Amygdala (tissue), 56 donors: Measurements from ENCODE around the gene TCEAL4.

Source experiments
- DNase-seq, 56 donors: peaks; one replicate each; lab custom pipeline; 2025; lab: John Stamatoyannopoulos, UW

TCEAL4 gene

GRCh38 chrX:103585411-103586313 lies at the start of gene TCEAL4:
Gene TCEAL4, plus strand, starts transcription at chrX:103585515. Its CDS starts 1,161 bp downstream, at chrX:103586676.
- peak in 53 of 56 donors; percentile 1 to 74 (median 38) for DNase-seq

DNA sequence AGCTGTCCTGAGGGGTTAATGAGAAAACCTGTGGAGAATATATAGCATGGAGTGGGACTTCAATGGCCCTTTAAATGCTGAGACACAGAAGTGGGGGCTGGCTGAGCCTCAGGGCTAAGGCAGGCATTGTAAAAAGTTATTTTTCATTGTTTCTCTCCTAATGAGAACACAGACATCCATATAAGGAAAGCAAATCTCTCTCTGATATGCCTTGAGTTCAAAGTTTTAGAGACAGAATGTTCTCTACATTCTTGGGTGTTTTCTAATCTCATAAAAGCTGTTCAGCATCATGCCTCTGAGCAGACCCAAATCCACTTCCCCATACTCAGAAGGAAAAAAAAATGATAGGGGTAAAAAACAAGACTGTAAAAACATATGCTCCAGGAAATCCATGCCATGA lies 49.2 kb upstream of the TCEAL4 start:
- DNase-seq, result no peak

GRCh38 chrX:103536732-103537131 lies 48.6 kb upstream of the TCEAL4 start:
- DNase-seq, result no peak

DNA sequence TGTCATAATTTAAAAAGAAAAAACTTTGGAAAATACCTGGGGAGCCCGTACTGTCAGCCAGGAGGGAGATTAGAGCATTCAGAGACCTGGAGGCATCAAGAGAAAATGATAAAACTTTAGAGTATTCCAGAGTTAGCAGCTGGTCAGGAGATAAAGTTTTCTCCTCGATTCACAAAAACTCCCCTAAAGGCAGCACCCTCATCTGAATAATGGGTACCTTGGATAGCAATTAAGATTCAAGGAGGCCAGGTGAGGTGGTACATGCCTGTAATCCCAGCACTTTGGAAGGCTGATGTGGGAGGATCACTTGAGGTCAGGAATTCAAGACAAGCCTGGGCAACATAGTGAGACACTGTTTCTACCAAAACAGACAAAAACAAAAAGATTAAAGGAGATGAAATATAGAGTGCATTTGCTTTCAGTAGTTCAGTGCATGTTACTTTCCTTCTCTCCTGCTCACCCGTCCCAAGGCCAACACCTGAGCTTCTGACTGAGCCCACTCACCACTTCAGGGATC lies 47.4 kb upstream of the TCEAL4 start:
- DNase-seq, result no peak

DNA sequence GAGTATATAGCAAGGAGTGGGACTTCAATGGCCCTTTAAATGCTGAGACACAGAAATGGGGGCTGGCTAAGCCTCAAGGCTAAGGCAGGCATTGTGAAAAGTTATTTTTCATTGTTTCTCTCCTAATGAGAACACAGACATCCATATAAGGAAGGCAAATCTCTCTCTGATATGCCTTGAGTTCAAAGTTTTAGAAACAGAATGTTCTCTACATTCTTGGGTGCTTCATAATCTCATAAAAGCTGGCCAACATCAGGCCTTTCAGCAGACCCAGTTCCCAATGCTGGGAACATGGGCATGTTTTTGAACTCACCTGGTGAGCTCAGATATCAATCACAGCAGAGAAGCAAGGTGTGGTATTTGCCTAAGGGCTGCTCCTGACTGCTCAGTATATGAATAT lies 46.6 kb upstream of the TCEAL4 start:
- DNase-seq, result no peak

- no peak for DNase-seq
Observed at GRCh38 chrX:103539695-103540094, 45.6 kb upstream of the TCEAL4 start.

GRCh38 chrX:103540145-103540544 lies 45.2 kb upstream of the TCEAL4 start:
- no peak for DNase-seq

DNA sequence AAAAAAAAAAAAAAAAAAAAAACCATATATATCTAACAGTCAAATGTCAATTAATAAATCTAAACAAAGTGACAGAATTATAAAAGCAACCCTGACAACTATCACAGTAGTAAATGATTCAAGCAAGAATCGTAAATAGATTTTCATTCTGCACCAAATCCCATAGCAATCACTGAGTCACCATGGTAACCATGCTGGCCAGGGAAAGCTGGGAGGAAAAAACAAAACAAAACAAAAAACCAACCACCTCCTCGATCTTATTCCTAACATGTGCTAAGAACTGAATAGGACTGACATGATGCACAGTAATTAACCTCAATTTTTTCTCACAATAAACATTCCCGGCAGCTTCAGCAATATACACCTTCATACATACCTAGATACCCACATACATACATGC lies 35.4 kb upstream of the TCEAL4 start:
- peak in 1 of 56 donors; percentile 5 for DNase-seq

DNA sequence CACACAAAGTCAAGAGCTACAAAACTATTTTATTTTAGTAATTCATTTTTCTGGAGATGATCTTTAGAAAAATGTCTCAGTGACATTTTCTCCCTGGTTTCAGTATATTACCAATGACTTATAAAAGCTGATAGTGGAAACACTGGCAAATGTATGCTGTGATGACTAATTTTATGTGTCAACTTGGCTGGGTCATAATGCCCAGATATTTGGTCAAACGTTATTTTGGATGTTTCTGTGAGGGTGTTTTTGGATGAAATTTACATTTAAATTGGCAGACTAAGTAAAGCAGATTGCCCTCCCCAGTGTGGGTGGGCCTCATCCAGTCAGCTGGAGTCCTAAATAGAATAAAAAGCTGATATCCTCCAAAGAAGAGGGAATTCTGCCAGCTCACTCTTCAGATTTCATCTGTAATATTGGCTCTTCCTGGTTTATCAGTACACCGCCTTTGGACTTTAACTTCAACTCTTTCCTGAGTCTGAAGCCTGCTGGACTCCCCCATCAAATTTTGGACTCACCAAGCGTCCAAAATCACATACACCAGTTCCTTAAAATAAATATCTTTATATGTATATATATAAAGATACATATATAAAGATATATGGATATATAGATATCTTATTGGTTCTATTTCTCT lies 34.8 kb upstream of the TCEAL4 start:
- no peak for DNase-seq

DNA sequence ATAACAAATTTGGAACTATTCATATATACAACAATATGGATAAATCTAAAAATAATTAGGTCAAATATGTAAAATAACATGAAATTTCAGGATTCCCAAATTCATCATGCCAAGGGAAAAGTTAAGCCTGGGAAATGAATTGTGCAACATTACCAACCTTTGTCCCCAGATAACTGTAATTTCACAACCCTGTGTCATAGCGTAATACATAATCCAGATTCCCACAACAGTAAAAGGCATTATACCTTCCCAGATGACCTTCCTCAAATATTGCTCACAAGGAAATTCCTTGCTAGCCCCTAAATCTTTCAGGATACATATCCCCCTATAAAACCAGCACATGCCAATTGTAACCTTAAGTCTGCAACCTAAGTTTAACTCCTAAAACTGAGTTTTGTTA lies 33.1 kb upstream of the TCEAL4 start:
- no peak for DNase-seq

- peak in 51 of 56 donors; percentile 0 to 75 (median 27) for DNase-seq
Observed at GRCh38 chrX:103554687-103555424, 30.5 kb upstream of the TCEAL4 start.

DNA sequence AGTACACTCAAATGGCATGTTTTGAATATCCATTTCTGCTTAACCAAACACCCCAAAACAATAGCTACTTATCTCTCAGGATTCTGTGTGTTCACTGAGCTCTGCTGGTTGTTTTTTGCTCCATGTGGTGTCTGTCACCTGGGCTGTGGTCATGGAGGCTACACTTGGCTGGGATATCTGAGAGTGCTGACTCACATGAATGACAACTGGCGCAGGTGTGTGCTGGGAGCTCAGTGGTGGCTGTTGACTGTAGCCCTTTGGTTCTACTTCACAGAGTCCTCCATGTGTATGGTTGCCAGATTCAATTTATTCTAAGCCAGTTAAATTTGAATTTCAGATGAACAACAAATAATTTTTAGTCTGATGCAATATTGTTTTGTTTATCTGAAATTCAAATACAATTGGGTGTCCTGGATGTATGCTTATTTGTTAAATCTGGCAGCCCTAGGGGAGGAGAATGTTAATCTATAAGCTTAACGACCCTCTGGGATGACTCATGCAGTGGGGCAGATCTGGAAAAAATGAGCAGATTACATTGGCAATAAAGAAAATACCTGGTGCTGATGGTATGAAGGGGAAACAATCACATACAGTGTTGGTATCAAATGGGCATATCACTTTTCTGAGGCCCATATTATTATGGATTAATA lies 28.2 kb upstream of the TCEAL4 start:
- no peak for DNase-seq

DNA sequence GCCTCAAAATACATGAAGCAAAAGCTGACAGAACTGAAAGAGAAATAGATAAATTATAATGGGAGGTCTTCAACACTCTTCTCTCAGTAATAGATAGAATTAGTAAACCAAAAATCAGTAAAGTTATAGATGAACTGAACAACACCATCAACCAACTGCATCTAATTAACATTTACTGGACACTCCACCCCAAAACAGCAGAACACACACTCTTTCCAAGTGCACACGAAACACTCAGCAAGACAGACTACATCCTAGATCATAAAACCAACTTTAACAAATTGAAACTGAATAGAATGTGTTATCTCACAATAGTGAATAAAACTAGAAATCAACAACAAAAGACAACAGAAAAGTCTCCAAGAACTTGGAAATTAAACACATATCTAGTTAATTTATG lies 25.1 kb upstream of the TCEAL4 start:
- DNase-seq, result no peak

DNA sequence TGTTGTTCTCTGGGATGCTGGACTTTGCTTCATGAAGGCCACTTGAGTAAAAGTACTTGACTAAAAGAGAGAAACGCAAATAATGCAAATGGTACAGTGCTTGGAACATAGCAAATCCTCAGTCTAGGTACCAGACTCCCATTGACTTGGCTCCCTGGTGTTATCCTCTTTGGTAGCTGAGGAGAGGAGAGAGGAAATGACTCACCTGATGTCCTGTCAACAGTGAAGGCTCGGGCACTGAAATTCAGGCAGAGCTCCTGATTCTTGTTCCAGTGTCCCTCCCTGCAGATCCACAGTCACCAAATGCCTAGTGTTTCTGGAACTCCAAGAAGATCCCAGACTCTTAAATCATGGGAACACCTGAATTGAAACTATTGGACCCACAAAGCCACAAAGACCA lies 22.5 kb upstream of the TCEAL4 start:
- DNase-seq, result no peak

- no peak for DNase-seq
Observed at GRCh38 chrX:103565197-103565596, 20.1 kb upstream of the TCEAL4 start.

GRCh38 chrX:103565752-103566151 lies 19.6 kb upstream of the TCEAL4 start:
- DNase-seq, result no peak

GRCh38 chrX:103571121-103571520 lies 14.2 kb upstream of the TCEAL4 start:
- DNase-seq, result no peak

DNA sequence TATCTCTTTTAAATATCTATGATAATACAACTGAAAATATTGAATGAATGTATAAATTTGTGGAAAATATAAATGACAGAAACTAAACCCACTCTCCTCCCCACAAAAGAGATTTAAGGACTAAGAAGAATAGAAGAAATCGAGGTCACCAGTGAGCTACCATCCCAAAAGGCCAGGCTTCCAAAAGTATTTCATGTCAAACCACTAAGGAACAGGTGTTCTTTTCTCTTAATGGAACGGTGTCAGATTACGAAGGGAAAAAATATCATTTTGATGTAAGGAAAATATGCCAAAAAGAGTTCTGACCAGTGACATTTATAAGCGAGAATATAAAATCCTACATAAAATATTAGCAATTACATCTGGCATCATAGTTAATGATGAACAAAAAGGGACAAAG lies 13.6 kb upstream of the TCEAL4 start:
- DNase-seq, result no peak

DNA sequence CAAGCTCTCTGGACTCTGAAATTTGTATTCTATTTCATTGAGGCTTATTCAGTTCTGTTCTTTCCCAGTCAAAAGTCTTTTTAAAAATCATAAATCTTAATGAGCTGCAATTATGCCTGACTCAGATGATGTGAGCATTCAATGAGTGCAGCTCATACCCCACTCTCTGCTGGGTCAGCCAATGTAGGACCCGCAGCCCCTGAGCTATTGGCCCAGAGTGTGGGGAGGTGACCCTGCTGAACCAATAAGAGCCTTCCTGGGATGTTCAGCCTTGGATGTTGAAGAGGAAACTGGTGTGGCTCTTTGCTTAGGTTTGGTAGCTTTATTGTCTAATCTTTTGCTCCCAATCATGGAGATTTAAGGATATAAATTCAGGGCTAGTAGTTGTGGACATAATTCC lies 12.1 kb upstream of the TCEAL4 start:
- DNase-seq, result no peak

DNA sequence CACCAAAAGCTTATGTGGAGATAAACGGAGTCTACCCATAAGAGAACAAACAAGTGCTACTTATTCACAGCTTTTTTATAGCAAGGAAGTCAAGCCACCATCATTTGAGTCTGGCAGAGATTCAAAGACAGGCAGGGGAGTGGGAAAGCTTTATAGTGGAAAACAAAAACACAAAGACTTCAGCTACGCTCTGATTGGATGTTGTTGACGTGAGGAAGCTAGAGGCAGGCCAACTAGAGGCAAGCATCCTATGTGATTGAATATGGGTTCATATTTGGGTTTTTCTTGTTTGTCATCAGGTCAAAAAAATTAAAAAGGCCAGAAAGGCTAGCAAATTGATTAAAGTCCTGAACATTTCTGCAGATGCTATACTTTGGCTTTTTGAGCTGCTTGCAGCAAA lies 719 bp upstream of the TCEAL4 start:
- DNase-seq, result peak in 6 of 56 donors; percentile 0 to 7 (median 3)

DNA sequence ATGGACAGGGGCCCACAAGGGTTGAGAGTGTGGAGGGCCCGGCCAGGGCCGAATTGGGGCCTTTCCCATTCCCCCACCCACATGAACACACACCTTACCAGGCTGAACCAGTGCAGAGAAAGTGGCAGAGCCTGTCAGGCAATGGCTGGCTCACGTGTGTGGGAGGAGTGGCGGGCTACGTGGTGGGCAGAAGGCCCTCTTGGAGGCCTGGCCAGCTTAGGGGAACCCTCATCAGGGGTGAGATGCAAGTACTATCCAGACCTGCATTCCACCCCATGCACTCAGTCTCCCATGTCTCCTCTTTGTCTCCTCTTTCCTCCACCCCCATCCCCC lies 965 bp downstream of the TCEAL4 start:
- DNase-seq, result peak in 25 of 56 donors; percentile 1 to 30 (median 11)
